Ovary (tissue), 3 donors: ENCODE results near the gene ZNF277.

Experiments used
- EP300 ChIP-seq: sonication (generic); formaldehyde crosslinking; IDR thresholded peaks from one replicate; pipeline ENCODE4 v1.6.1; 2017; ENCODE audit warnings: antibody characterized with exemption
- POLR2A ChIP-seq: fragments of 450-650 bp; IDR thresholded peaks from one replicate; pipeline ENCODE4 v1.6.1; 2017; ENCODE audit warnings: antibody characterized with exemption, mild to moderate bottlenecking, moderate library complexity
- TF ChIP-seq, protein P1 (sequence below), 3 donors: fragments of 450-650 bp in 2 of 3; fragments of 200-600 bp in 1 of 3; IDR thresholded peaks; one replicate each; pipeline versions ENCODE4 v1.5.1 to v1.8.0; 2016 to 2022; ENCODE audit warnings: antibody characterized with exemption in 3 of 3, mild to moderate bottlenecking in 1 of 3
- donor health status: DM: no; HTN: no; CAD: no.

- TF ChIP-seq POLR2A (no peak), EP300 (no peak)
- TF ChIP-seq, protein P1, sequence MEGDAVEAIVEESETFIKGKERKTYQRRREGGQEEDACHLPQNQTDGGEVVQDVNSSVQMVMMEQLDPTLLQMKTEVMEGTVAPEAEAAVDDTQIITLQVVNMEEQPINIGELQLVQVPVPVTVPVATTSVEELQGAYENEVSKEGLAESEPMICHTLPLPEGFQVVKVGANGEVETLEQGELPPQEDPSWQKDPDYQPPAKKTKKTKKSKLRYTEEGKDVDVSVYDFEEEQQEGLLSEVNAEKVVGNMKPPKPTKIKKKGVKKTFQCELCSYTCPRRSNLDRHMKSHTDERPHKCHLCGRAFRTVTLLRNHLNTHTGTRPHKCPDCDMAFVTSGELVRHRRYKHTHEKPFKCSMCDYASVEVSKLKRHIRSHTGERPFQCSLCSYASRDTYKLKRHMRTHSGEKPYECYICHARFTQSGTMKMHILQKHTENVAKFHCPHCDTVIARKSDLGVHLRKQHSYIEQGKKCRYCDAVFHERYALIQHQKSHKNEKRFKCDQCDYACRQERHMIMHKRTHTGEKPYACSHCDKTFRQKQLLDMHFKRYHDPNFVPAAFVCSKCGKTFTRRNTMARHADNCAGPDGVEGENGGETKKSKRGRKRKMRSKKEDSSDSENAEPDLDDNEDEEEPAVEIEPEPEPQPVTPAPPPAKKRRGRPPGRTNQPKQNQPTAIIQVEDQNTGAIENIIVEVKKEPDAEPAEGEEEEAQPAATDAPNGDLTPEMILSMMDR (IDR thresholded peaks at IDR 0.05): no peak
Observed at GRCh38 chr7:112302566-112302965, 96.1 kb downstream of the ZNF277 start.
